HuH-7 (cell line): Measurements from ENCODE around the gene ATRN.

Experiments used
- DNase-seq: peaks from one replicate; pipeline ENCODE4 v3.0.0; 2011; ENCODE audit warnings: low spot score

ATRN gene

GRCh38 chr20:3658716-3659491 is 188.1 kb downstream of the ATRN start:
- DNase-seq = no peak

DNA sequence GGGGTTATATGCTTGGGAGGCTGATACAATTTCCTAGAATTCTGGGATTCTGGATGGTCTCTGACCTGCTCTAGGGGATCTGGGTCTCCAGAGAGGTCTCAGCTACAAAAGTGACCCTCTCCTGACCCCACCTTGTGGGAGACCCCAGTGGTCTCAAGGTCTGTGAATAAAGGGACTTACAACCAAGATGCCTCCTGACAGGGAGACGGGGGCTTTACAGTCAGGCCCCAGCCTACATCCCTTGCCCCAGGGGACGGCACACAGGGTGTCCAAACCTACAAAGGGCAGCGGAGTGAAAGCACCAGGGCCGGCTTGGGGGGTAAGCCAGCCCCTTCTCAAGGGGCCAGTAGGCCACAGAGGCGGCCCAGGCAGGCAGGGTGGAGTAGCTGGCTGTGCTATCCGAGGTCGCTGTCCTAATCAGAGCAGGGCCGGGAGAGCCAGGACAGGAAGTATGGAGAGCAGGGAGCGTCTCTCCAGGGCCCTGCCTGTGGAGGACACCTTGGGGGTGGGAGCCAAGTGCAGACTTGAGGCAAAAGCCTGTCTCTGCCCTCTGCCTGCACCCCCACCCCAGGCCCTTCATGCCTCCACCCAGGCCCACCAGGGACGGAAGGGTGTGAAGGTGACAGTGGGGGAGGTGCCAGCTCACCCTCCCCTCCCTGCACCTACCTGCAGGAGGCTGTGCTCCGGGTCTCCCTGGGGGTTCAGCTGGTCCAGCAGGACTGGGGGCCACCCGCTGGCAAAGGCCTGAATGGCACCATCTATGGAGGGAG is 188.9 kb downstream of the ATRN start:
- no peak for DNase-seq

DNA sequence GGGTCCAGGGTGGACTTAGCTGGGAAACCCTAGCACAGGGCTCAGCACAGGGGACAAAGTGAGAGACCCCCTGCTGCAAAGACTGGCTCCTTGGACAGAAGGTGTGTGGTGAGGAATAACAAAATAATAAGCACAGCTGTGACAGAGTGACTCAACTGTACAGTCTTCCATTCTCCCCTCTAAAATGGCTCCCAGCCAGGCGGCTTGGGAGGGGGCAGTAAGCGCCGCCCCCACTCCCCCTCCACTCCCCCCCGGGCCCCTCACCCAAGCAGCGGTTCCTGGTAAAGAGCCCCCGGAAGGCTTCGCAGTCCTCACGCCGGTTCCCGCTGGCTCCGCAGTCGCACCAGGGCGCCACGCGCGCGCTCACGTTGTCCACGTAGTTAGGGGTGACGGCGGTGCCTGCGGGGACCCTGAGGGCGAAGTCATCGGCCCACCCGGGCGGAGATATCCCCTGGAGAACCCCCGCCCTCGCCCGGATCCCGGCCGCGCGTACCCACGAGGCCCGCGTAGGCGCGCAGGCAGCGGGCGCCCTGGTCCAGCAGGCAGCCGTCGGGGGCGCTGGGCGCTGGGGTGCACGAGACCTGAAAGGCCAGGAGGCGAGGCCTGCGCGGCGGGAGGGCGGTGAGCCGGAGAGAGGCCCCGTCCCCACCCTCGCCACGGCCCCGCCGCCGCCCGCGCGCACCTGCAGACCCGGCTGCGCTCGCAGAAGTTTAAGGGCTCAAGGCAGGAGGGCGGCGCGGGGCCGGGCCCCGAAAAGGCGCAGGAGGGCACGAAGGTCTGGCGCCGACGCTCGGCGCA is 189.6 kb downstream of the ATRN start:
- DNase-seq = no peak

DNA sequence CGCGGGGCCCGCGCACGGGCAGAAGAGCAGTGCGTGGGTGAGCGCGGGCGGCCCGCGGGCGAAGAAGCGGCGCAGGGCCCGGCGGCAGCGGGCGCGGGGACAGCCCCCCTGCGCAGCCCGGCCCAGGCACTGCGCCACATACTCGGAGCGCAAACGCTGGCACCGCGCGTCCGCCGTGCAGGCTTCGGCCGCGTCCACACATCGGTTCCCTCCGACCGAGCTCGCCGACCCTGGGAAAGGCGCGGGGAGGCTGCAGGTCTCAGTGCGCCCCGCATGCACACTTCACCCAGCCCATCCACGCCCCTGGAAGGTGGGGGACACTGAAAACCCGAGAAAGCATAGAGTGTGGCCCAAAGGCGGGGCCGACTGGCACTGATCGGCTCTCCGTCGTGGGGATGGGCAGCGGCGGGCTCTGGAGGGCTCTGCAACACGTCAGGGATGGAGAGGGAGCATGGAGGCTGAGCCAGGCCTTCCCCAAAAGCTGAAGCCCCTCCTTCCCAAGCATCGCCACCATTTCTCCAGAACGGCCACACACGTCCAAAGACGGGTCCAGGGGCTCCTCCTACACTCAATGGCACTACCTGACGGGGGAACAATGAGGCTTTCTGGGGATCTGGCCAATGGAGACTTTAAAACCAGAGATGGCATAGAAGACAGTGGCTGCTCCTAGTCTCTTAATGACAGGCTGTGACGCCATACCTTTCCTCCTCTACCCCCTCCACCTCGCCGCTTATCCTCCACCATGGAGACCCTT is 190.4 kb downstream of the ATRN start:
- DNase-seq = no peak

GRCh38 chr20:3661814-3662665 is 191.2 kb downstream of the ATRN start:
- DNase-seq = no peak

DNA sequence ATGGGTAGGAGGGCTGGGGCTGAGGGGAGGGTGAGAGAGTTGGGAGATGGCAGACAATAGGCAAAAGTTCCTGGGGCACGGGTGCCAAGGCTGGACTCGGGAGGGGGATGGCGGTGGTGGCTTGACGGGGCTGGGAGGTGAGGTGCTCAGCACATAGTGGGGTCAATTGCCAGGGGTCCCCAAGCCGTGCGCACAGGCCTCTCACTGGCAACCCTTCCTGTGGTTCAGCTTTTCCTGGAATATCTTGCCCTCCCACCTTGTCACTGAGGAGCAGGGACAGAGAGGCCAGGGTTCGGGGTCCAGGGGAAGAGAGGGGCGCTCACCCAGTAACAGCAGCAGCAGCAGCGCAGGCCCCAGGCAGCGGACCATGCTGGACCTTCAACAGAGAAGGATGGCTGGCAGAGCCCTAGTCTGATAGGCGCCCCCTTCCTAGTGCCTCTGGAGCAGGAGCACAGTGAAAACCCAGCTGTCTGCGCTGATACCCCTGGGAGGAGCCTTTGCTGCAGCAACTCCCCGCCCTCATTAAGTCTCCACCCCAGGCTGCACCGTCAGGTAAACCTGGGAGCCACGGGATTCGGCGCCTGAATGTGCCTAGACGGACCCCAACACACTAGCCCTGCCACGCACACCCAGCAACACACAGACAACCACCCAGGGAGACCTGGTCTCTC is 192.3 kb downstream of the ATRN start, which contains the start of gene GFRA4:
Gene GFRA4, minus strand, starts transcription at position 369 of the 671 bp plus-strand sequence. Its CDS starts 0 bp downstream, at position 369.
- DNase-seq = no peak

GRCh38 chr20:3663858-3664257 is 193.0 kb downstream of the ATRN start:
- DNase-seq = no peak

GRCh38 chr20:3667434-3668037 is 196.7 kb downstream of the ATRN start:
- DNase-seq = no peak

DNA sequence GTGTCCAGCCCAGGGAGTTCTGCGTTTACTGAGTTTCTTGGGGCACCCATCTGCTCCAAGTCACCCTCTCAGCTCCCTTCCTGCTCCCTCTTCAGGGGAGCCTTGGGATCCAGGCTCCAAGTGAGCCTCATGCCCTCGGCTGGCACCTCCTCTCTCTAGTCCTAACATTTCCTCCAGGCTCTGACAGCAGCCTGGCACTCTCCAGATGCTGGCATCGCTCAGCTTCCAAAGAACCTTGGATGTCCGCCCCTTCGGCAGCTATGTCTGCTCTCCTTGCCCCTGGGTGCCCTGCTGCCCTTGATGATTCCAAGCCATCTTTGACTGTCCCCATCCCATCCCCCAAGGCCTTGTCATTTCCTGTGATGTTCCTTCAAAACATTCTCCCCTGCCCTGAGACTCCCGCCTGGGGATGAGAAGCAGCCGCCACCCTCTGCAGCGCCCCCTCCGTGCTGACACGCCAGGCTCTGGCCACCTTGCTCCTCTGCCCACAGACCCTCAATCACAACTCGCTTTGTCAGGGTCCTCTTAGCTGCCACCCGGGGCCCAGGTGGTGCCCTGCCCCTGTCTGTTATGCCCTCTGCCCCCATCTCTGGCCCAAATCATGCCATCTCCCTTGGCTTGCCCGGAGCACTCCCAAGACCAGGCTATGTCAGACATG is 199.0 kb downstream of the ATRN start:
- DNase-seq = no peak

- DNase-seq = no peak
Measured at GRCh38 chr20:3670511-3670910, 199.7 kb downstream of the ATRN start.

- no peak for DNase-seq
Measured at GRCh38 chr20:3670945-3671344, 200.1 kb downstream of the ATRN start.

DNA sequence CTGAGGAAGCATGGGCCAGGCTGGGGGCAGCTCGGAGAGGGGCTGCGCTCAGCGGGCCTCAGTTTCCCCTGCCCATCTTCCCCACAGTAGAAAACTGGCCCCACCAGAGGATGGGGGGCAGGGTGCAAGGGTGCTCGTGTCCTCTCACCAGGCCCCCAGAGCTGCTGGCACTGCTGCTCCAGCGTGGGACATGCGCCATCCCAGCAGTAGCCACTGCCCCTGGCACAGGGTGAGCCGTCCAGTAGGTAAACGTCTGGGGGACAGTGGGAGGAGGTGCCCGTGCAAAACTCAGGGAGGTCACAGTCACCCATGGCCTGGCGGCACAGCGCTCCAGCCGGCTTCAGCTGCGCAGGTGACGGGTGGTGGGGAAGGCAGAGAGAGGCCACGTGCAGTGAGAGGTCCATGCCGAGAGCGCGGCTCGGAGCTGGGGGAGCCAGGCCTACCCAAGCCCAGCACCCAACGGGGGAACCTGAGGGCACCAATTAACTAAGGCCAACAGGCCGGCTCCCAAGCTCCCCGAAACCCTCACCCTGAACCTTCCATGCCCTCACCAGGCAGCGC is 201.2 kb downstream of the ATRN start:
- DNase-seq = no peak

GRCh38 chr20:3672547-3673171 is 201.8 kb downstream of the ATRN start:
- no peak for DNase-seq

DNA sequence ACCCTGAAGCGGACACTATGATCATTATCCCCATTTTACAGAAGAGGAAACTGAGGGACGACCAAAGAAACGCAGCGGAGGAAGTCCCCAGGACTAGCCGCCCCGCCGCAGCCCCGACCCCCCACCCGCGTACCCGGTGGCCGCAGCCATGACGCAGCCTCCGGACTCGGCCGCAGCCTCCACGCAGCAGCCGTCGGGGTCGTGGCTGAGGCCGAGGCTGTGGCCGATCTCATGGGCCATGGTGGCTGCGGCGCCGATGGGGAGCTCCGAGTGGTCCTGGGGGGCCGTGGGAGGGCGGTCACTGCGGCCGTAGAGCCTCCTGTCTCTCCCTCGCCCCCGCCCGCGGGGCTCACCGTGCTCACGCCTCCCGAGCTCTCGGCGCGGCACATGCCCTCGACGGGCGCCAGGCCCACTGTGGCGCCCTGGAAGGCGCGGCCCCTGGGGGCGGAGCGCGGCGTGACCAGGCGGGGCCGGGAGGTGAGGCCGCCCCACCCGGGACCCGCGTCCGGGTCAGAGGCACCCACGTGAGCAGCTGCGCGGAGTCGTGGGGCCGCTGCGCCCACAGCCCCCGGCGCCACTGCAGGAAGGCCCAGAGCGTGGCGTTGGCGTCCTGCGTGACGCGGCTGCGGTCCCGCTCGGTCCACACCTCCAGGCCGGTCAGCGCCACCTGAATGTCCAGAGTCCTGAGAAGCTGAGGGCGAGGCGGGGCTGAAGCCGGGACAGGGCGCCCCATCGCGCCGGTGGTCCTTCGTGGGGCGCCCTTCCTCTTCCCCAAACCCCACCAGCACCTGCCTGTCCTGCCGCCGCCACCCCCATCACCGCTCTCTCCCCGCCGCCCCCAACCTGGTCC is 202.6 kb downstream of the ATRN start:
- DNase-seq = no peak

- DNase-seq = no peak
Measured at GRCh38 chr20:3674447-3674846, 203.6 kb downstream of the ATRN start.

DNA sequence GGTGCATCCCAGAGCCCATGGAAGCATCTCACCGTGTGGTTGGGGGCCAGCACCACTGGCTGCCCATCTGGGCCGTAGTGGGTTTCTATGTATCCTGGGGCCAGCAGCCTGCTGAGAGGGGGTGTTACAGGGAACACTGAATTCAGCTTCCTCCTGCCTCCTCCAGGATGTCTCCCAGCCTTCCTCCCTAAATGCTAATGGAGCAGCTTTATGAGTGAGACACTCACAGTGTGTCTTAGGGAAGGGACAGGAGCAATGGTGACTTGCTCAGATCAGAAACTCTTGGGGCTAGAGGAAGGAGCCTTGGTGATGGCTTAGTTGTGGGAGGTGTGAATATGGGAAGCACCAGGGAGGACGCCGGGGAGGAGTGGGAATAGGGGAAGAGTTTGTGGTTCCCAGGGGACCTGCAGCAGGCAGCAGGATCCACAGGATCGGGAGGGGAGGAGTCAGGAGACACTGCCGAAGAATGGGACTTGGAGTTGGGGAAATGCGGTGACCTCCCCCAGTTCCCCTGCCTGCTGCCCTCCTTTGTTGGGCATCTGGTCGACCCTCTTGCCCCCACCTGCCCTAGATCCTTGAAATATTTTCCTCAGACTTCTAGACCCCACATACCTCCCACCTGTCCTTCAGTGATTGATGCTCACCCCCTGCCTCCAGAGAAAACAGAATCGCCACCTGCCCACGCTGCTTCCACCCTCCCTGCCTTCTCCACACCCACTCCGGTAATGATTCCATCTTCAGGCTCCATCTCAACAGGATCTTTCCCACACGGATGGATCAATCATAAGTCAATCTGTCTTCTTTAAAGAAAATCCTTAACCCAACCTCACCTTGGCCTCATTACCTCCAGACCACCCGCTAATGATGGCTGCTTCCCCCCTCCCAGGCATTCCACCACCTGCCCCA is 204.4 kb downstream of the ATRN start:
- DNase-seq = no peak
